Measurements from ENCODE around the gene SCRN3.
"Not testable (repeated sequence)": the region's sequence is repeated elsewhere in the genome, so short reads cannot be mapped to it uniquely, and the experiment has no call there.

The SCRN3 gene

GRCh38 chr2:174410039-174410438 lies 14.5 kb downstream of the SCRN3 start:
- DNase-seq (ENCODE audit: low read depth in 2 of 2) = not testable (repeated sequence)

GRCh38 chr2:174412256-174412655 lies 16.7 kb downstream of the SCRN3 start:
- no peak for DNase-seq (ENCODE audit: low read depth in 2 of 2)

- no peak for DNase-seq (ENCODE audit: low read depth in 2 of 2)
Observed at GRCh38 chr2:174428214-174428613, 32.7 kb downstream of the SCRN3 start.

GRCh38 chr2:174430066-174430465 lies 34.5 kb downstream of the SCRN3 start:
- no peak for DNase-seq (ENCODE audit: low read depth in 2 of 2)

GRCh38 chr2:174431902-174432301 lies 36.4 kb downstream of the SCRN3 start:
- no peak for DNase-seq (ENCODE audit: low read depth in 2 of 2)

- no peak for DNase-seq (ENCODE audit: low read depth in 2 of 2)
Observed at GRCh38 chr2:174436351-174436750, 40.8 kb downstream of the SCRN3 start.

GRCh38 chr2:174438146-174438886 lies 42.8 kb downstream of the SCRN3 start:
- DNase-seq (ENCODE audit: low read depth in 2 of 2) = no peak

GRCh38 chr2:174439323-174439722 lies 43.8 kb downstream of the SCRN3 start:
- DNase-seq (ENCODE audit: low read depth in 2 of 2) = no peak

GRCh38 chr2:174439950-174440349 lies 44.4 kb downstream of the SCRN3 start:
- no peak for DNase-seq (ENCODE audit: low read depth in 2 of 2)

- no peak for DNase-seq (ENCODE audit: low read depth in 2 of 2)
Observed at GRCh38 chr2:174442546-174443510, 47.3 kb downstream of the SCRN3 start.

GRCh38 chr2:174444761-174445160 lies 49.2 kb downstream of the SCRN3 start:
- no peak for DNase-seq (ENCODE audit: low read depth in 2 of 2)

- no peak for DNase-seq (ENCODE audit: low read depth in 2 of 2)
Observed at GRCh38 chr2:174445248-174445647, 49.7 kb downstream of the SCRN3 start.

GRCh38 chr2:174446531-174446930 lies 51.0 kb downstream of the SCRN3 start:
- no peak for DNase-seq (ENCODE audit: low read depth in 2 of 2)

GRCh38 chr2:174449033-174449432 lies 53.5 kb downstream of the SCRN3 start:
- DNase-seq (ENCODE audit: low read depth in 2 of 2) = no peak

GRCh38 chr2:174450021-174450816 lies 54.7 kb downstream of the SCRN3 start:
- no peak for DNase-seq (ENCODE audit: low read depth in 2 of 2)

GRCh38 chr2:174454566-174454965 lies 59.0 kb downstream of the SCRN3 start:
- DNase-seq (ENCODE audit: low read depth in 2 of 2) = no peak

GRCh38 chr2:174461221-174461620 lies 65.7 kb downstream of the SCRN3 start:
- DNase-seq (ENCODE audit: low read depth in 2 of 2) = no peak

- no peak for DNase-seq (ENCODE audit: low read depth in 2 of 2)
Observed at GRCh38 chr2:174465327-174465726, 69.8 kb downstream of the SCRN3 start.

- no peak for DNase-seq (ENCODE audit: low read depth in 2 of 2)
Observed at GRCh38 chr2:174473796-174474195, 78.3 kb downstream of the SCRN3 start.

GRCh38 chr2:174477759-174478158 lies 82.2 kb downstream of the SCRN3 start:
- DNase-seq (ENCODE audit: low read depth in 2 of 2) = no peak
